Measurements from ENCODE around the gene LELP1. TPM values are rescaled to one million over a fixed set of nuclear protein-coding genes. Genes with fewer than 3 reads are reported as not detected.

Gene LELP1
- total and polyA plus RNA-seq, 2 of the 8 experiments (the other 6 are each of a cell fraction or from before 2014, with no cell fraction given), result not detected

DNA sequence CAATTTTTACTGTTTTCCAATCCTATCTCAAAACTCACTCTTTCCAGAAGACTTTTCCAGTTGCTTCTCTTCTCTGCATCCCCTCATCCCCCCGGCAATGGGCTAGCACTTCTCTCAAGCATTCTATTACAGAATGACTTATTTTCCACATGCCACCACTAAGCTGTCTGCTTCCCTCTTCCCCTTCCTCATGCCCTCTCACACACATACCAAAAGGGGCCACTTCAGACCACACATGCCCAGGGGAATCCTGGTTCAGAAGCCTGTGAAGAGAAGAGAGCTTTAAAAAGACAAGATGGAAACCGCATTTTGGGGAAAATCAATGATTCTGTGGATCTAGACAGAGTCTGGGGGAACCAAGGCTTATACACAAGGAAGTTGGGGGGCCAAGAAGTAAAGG is 47.9 kb downstream of the LELP1 start (continued):
- TF ChIP-seq, protein P1, sequence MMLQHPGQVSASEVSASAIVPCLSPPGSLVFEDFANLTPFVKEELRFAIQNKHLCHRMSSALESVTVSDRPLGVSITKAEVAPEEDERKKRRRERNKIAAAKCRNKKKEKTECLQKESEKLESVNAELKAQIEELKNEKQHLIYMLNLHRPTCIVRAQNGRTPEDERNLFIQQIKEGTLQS (IDR thresholded peaks at IDR 0.05; ENCODE audit: insufficient read depth, low read depth, low read length), result no peak

All from H1 (cell line).